GM23338 (cell line): ENCODE results near the gene TMEM63B. TPM values are rescaled to one million over a fixed set of nuclear protein-coding genes. Genes with fewer than 3 reads are reported as not detected.

ENCODE experiments used
- ATAC-seq: fragments of 200-7000 bp; cut with Tn5 transposase; 3 replicates; pipeline ENCODE4 v1.9.1; 2020
- DNase-seq: peaks from one replicate; pipeline ENCODE4 v3.0.0-alpha.2; 2015; ENCODE audit warnings: low spot score
- H2AFZ ChIP-seq: fragments of 200-600 bp; sonication (generic); 2 replicates; pipeline ENCODE4 v1.8.0; 2016; ENCODE audit warnings: antibody characterized with exemption, mild to moderate bottlenecking, moderate library complexity
- H3F3A ChIP-seq: fragments of 200-600 bp; sonication (generic); replicated peaks from 2 replicates; pipeline ENCODE4 v1.8.0; 2017; ENCODE audit warnings: antibody characterized with exemption, mixed run types, low read depth
- H3K27ac ChIP-seq: fragments of 200-600 bp; sonication (generic); 2 replicates; pipeline ENCODE4 v1.6.1; 2016; ENCODE audit warnings: low read depth
- H3K27me3 ChIP-seq: fragments of 200-600 bp; sonication (generic); 2 replicates; pipeline ENCODE4 v1.8.0; 2016; ENCODE audit warnings: mild to moderate bottlenecking, mixed run types, moderate library complexity; ENCODE audit not compliant: insufficient read depth
- H3K36me3 ChIP-seq: fragments of 200-600 bp; sonication (generic); 2 replicates; pipeline ENCODE4 v1.8.0; 2016; ENCODE audit warnings: mild to moderate bottlenecking; ENCODE audit not compliant: insufficient read depth
- H3K4me1 ChIP-seq: fragments of 200-600 bp; sonication (generic); 2 replicates; pipeline ENCODE4 v1.8.0; 2016; ENCODE audit warnings: mild to moderate bottlenecking, moderate library complexity; ENCODE audit not compliant: insufficient read depth
- H3K4me2 ChIP-seq: fragments of 200-600 bp; sonication (generic); 2 replicates; pipeline ENCODE4 v1.7.1; 2017; ENCODE audit warnings: mixed run types
- H3K4me3 ChIP-seq: fragments of 200-600 bp; sonication (generic); 2 replicates; pipeline ENCODE4 v1.6.1; 2016; ENCODE audit warnings: mixed run types
- H3K79me2 ChIP-seq: fragments of 200-600 bp; sonication (generic); replicated peaks from 2 replicates; pipeline ENCODE4 v1.8.0; 2017; ENCODE audit warnings: mild to moderate bottlenecking; ENCODE audit not compliant: insufficient read depth
- H3K9me2 ChIP-seq: fragments of 200-600 bp; sonication (generic); 2 replicates; pipeline ENCODE4 v1.8.0; 2017; ENCODE audit not compliant: insufficient read depth
- H4K20me1 ChIP-seq: fragments of 200-600 bp; sonication (generic); replicated peaks from 2 replicates; pipeline ENCODE4 v1.8.0; 2017; ENCODE audit warnings: mild to moderate bottlenecking; ENCODE audit not compliant: insufficient read depth
- H3K27ac Mint-ChIP-seq: 2 replicates; pipeline ENCODE4 v1.8.0; 2020; ENCODE audit warnings: inconsistent platforms, mild to moderate bottlenecking, moderate library complexity, mixed read lengths
- H3K27me3 Mint-ChIP-seq: 3 replicates; pipeline ENCODE4 v1.8.0; 2022; ENCODE audit warnings: low read depth, mild to moderate bottlenecking, moderate library complexity, mixed read lengths, inconsistent platforms; ENCODE audit not compliant: insufficient read depth, poor library complexity
- H3K36me3 Mint-ChIP-seq: 3 replicates; pipeline ENCODE4 v1.8.0; 2021; ENCODE audit warnings: low read depth, mild to moderate bottlenecking, inconsistent platforms, moderate library complexity, mixed read lengths
- H3K4me1 Mint-ChIP-seq: 3 replicates; pipeline ENCODE4 v1.8.0; 2020; ENCODE audit warnings: mild to moderate bottlenecking, inconsistent platforms, mixed read lengths
- H3K4me3 Mint-ChIP-seq: 3 replicates; pipeline ENCODE4 v1.8.0; 2021; ENCODE audit warnings: moderate library complexity, mild to moderate bottlenecking, inconsistent platforms, mixed read lengths
- H3K9me3 Mint-ChIP-seq: 3 replicates; pipeline ENCODE4 v1.8.0; 2020; ENCODE audit warnings: moderate library complexity, mild to moderate bottlenecking, inconsistent platforms, mixed read lengths
- CTCF ChIP-seq, 2 experiments: fragments of 200-600 bp in 1 of 2; sonication (generic) in 1 of 2; conservative IDR thresholded peaks; 2 replicates each; pipeline versions ENCODE4 v1.5.1 to v1.6.1; 2016 to 2017; ENCODE audit warnings: antibody characterized with exemption in 2 of 2, low read depth in 2 of 2, mild to moderate bottlenecking in 2 of 2, moderate library complexity in 1 of 2
- ETS1 ChIP-seq: IDR thresholded peaks from 2 replicates; pipeline ENCODE4 v1.6.1; 2016; ENCODE audit warnings: antibody characterized with exemption
- EZH2 ChIP-seq: fragments of 200-600 bp; sonication (generic); IDR thresholded peaks from one replicate; pipeline ENCODE4 v1.8.0; 2017; ENCODE audit warnings: antibody characterized with exemption, mild to moderate bottlenecking, low read depth; ENCODE audit not compliant: unreplicated experiment
- EZH2phosphoT487 ChIP-seq: fragments of 200-600 bp; sonication (generic); IDR thresholded peaks from one replicate; pipeline ENCODE4 v1.8.1; 2018; ENCODE audit warnings: antibody characterized with exemption; ENCODE audit not compliant: unreplicated experiment
- NANOG ChIP-seq: IDR thresholded peaks from 2 replicates; pipeline ENCODE4 v1.6.1; 2016; ENCODE audit warnings: antibody characterized with exemption, borderline replicate concordance
- POLR2AphosphoS5 ChIP-seq: IDR thresholded peaks from 2 replicates; pipeline ENCODE4 v1.6.1; 2016; ENCODE audit warnings: antibody characterized with exemption, low read depth
- ZNF114 ChIP-seq: fragments of 250-450 bp; sonication (Bioruptor Pico); IDR thresholded peaks from 2 replicates; pipeline ENCODE4 v1.5.0; 2020; ENCODE audit warnings: mild to moderate bottlenecking, moderate library complexity
- ZNF462 ChIP-seq: fragments of 250-450 bp; sonication (Bioruptor Pico); IDR thresholded peaks from 2 replicates; pipeline ENCODE4 v1.5.0; 2020; ENCODE audit warnings: mild to moderate bottlenecking, moderate library complexity
- polyA plus RNA-seq: library from polyadenylated mRNA; unstranded; fragments of >200 nt; fragmentation: Nextera tagmentation; extraction: Ambion mirVana; gene quantifications from 2 replicates; pipeline ENCODE4 v1.2.1, GENCODE V29; 2016
- total RNA-seq: library from RNA; depleted of rRNA; stranded (reverse); fragments of >200 nt; shearing (Covaris generic); gene quantifications from 2 replicates; pipeline ENCODE4 v1.2.3, GENCODE V29; 2014

TMEM63B gene
- total and polyA plus RNA-seq, 2 experiments from 2014 or later = 10.1 to 36.0 TPM

DNA sequence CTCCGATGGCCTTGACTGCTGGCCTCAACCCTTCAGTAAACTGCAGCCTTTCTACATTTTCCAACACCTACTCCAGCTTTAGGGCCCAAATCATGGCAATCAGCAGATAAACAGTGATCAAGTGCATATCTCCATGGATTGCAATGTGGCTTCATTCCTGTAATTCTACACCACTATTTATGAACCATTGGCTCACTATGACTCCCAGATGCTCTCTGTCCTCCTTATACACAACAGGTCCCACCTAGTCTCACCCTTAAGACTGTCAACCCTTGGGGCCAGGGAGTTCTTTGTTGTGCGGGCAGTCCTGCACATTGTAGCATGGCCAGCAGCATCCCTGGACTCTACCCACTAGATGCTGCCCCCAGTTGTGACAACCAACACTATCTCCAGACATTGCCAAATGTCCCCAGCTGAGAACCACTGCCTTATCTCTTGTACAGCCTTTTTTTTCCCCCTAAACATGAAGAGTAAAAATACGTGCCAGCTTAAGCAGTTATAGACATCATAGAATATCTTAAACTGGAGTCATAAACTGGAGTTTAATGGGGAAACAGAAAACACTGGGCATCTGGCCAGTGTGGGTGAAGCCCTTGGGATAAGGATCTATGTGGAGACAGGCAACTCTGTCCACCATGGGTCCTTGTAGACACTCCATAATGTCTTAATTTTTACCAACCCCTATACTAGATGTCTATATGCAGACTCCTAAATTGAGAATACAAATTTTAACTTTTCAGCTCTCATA, 21.2 kb upstream of the TMEM63B start (continued):
- TF ChIP-seq ZNF462 (no peak), ETS1 (no peak), POLR2AphosphoS5 (no peak)

- ATAC-seq (no peak), DNase-seq (no peak)
- Histone ChIP-seq H3K27me3 (no peaks in the 10 kb centered on the region), H3K4me3 (no peak overlapping the region), H4K20me1 (peaks cover 35% of the 10 kb centered on the region), H3K36me3 (peaks cover 18% of the 10 kb centered on the region), H3K27ac (no peak overlapping the region), H3K79me2 (peaks cover 8% of the 10 kb centered on the region), H2AFZ (no peak overlapping the region), H3K4me2 (no peak overlapping the region), H3F3A (no peaks in the 10 kb centered on the region), H3K4me1 (no peaks in the 10 kb centered on the region), H3K9me2 (no peaks in the 10 kb centered on the region)
- no peaks in the 10 kb centered on the region for H3K9me3 Mint-ChIP-seq
- peaks cover 11% of the 10 kb centered on the region for H3K27me3 Mint-ChIP-seq
- H3K36me3 Mint-ChIP-seq = peaks cover 72% of the 10 kb centered on the region
- H3K4me1 Mint-ChIP-seq = peaks cover 18% of the 10 kb centered on the region
- H3K4me3 Mint-ChIP-seq = no peak overlapping the region
- H3K27ac Mint-ChIP-seq = no peak overlapping the region
- TF ChIP-seq POLR2AphosphoS5 (no peak), ZNF114 (CRISPR knock-in tag) (no peak), EZH2phosphoT487 (no peak), CTCF (conservative IDR thresholded peaks at IDR 0.05; ENCODE audit: low read depth in 2 of 2) (no peak), NANOG (no peak), EZH2 (no peak)
Measured at GRCh38 chr6:44107017-44107416, 20.3 kb upstream of the TMEM63B start.
